Measurements from ENCODE around the gene TSNAXIP1. TPM values are rescaled to one million over a fixed set of nuclear protein-coding genes. Genes with fewer than 3 reads are reported as not detected.

TSNAXIP1 gene
- total RNA-seq, 1 donor, result 1.8 TPM

DNA sequence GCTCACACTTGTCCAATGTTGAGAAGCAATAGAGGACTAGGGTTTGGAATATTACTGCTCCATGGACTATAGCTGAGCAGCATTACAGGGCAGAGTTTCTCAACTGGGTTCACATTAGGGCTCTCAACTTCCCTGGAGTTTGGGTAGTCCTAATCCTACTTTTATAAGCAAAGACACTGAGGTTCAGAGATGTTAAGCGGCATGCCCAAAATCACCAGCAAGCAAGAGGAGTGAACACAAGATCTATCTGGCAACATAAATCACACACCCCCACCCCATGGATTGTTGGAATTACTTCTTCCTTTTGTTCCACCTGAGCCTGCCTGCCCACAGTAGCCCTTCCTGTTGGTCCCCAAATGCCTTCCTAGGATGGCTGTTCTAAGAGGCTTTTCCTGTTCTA lies 5.2 kb downstream of the TSNAXIP1 start:
- Histone ChIP-seq H2AFZ (ENCODE audit: low read length) (no peak overlapping the region), H3K36me3 (ENCODE audit: insufficient read depth, low read length) (no peaks in the 10 kb centered on the region), H3K9me3 (ENCODE audit: low read depth, low read length) (no peaks in the 10 kb centered on the region), H3K79me2 (ENCODE audit: insufficient read depth, low read length) (no peaks in the 10 kb centered on the region), H3K4me1 (ENCODE audit: insufficient read depth, low read length) (peaks cover 4% of the 10 kb centered on the region), H3K4me3 (ENCODE audit: insufficient read depth, low read length) (no peak overlapping the region), H3K4me2 (ENCODE audit: insufficient read depth, low read length) (no peak overlapping the region), H3K27ac (ENCODE audit: low read depth, low read length) (no peak overlapping the region), H4K20me1 (ENCODE audit: insufficient read depth, low read length) (no peaks in the 10 kb centered on the region), H3K27me3 (ENCODE audit: insufficient read depth, low read length) (no peaks in the 10 kb centered on the region)
- no peak for TF ChIP-seq CTCF (IDR thresholded peaks at IDR 0.05; ENCODE audit: extremely low read depth, low read depth, low read length)
- DNase-seq (ENCODE audit: insufficient read length, low spot score, missing footprints), result no peak

DNA sequence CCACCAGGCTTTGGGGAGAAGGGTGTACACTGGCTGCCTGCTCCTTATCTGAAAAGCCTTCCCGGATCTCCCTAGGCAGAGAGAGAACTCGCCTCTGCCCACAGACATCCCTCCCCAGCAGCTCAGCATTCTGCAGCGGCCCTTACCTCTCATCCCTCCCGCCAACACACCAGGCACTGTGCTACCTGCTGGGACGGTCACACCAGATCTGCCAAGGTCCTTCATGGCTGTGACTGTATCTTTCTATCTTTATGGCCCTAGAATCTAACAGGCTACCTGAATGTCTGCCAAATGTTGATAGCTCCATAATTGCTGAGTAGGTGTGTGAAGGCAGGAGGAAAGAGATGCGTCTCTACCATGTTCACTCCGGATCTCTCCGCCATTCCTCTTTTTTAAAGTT lies 7.9 kb downstream of the TSNAXIP1 start:
- H3K27me3 ChIP-seq (ENCODE audit: insufficient read depth, low read length), result no peaks in the 10 kb centered on the region
- no peak overlapping the region for H3K4me2 ChIP-seq (ENCODE audit: insufficient read depth, low read length)
- no peaks in the 10 kb centered on the region for H4K20me1 ChIP-seq (ENCODE audit: insufficient read depth, low read length)
- no peaks in the 10 kb centered on the region for H3K9me3 ChIP-seq (ENCODE audit: low read depth, low read length)
- DNase-seq (ENCODE audit: insufficient read length, low spot score, missing footprints), result no peak
- H3K27ac ChIP-seq (ENCODE audit: low read depth, low read length), result no peak overlapping the region
- no peak for TF ChIP-seq CTCF (IDR thresholded peaks at IDR 0.05; ENCODE audit: extremely low read depth, low read depth, low read length)
- no peaks in the 10 kb centered on the region for H3K79me2 ChIP-seq (ENCODE audit: insufficient read depth, low read length)
- H3K4me1 ChIP-seq (ENCODE audit: insufficient read depth, low read length), result no peaks in the 10 kb centered on the region
- H3K36me3 ChIP-seq (ENCODE audit: insufficient read depth, low read length), result no peaks in the 10 kb centered on the region
- no peak overlapping the region for H3K4me3 ChIP-seq (ENCODE audit: insufficient read depth, low read length)
- H2AFZ ChIP-seq (ENCODE audit: low read length), result no peak overlapping the region

GRCh38 chr16:67820608-67821259 lies 14.0 kb downstream of the TSNAXIP1 start:
- Histone ChIP-seq H3K27ac (ENCODE audit: low read depth, low read length) (no peak overlapping the region), H2AFZ (ENCODE audit: low read length) (no peak overlapping the region), H3K4me3 (ENCODE audit: insufficient read depth, low read length) (no peak overlapping the region), H3K9me3 (ENCODE audit: low read depth, low read length) (no peaks in the 10 kb centered on the region), H3K79me2 (ENCODE audit: insufficient read depth, low read length) (no peaks in the 10 kb centered on the region), H3K27me3 (ENCODE audit: insufficient read depth, low read length) (no peaks in the 10 kb centered on the region), H3K4me1 (ENCODE audit: insufficient read depth, low read length) (no peaks in the 10 kb centered on the region), H3K36me3 (ENCODE audit: insufficient read depth, low read length) (no peaks in the 10 kb centered on the region), H3K4me2 (ENCODE audit: insufficient read depth, low read length) (no peak overlapping the region), H4K20me1 (ENCODE audit: insufficient read depth, low read length) (no peaks in the 10 kb centered on the region)
- no peak for TF ChIP-seq CTCF (IDR thresholded peaks at IDR 0.05; ENCODE audit: extremely low read depth, low read depth, low read length)
- DNase-seq (ENCODE audit: insufficient read length, low spot score, missing footprints), result peak; percentile 69

GRCh38 chr16:67822511-67822910 lies 15.8 kb downstream of the TSNAXIP1 start:
- TF ChIP-seq CTCF (IDR thresholded peaks at IDR 0.05; ENCODE audit: extremely low read depth, low read depth, low read length), result no peak
- Histone ChIP-seq H3K4me3 (ENCODE audit: insufficient read depth, low read length) (no peak overlapping the region), H3K4me1 (ENCODE audit: insufficient read depth, low read length) (no peaks in the 10 kb centered on the region), H2AFZ (ENCODE audit: low read length) (no peak overlapping the region), H4K20me1 (ENCODE audit: insufficient read depth, low read length) (no peaks in the 10 kb centered on the region), H3K27ac (ENCODE audit: low read depth, low read length) (no peak overlapping the region), H3K9me3 (ENCODE audit: low read depth, low read length) (no peaks in the 10 kb centered on the region), H3K4me2 (ENCODE audit: insufficient read depth, low read length) (no peak overlapping the region), H3K36me3 (ENCODE audit: insufficient read depth, low read length) (peaks cover 3% of the 10 kb centered on the region), H3K27me3 (ENCODE audit: insufficient read depth, low read length) (no peaks in the 10 kb centered on the region), H3K79me2 (ENCODE audit: insufficient read depth, low read length) (no peaks in the 10 kb centered on the region)
- DNase-seq (ENCODE audit: insufficient read length, low spot score, missing footprints), result peak; percentile 88
